ENCODE results near the gene RPL18. TPM values are rescaled to one million over a fixed set of nuclear protein-coding genes. Genes with fewer than 3 reads are reported as not detected.

RPL18 gene
- total RNA-seq, 1 donor from 2014 or later: 1,780 TPM

- Mint-ChIP-seq H3K36me3 (ENCODE audit: low read depth) (no peaks in the 10 kb centered on the region), H3K4me3 (no peak overlapping the region), H3K9me3 (no peaks in the 10 kb centered on the region), H3K27me3 (ENCODE audit: insufficient read depth) (peaks cover 5% of the 10 kb centered on the region), H3K4me1 (ENCODE audit: low read depth) (no peaks in the 10 kb centered on the region), H3K27ac (no peak overlapping the region)
- intact Hi-C loops (cut with micrococcal nuclease): no loop called here
- no peak for DNase-seq (ENCODE audit: low spot score)
Measured at GRCh38 chr19:48654299-48655059, 35.5 kb upstream of the RPL18 start.

GRCh38 chr19:48651683-48652048, 32.7 kb upstream of the RPL18 start:
- Mint-ChIP-seq H3K27me3 (ENCODE audit: insufficient read depth) (no peaks in the 10 kb centered on the region), H3K4me3 (no peak overlapping the region), H3K9me3 (no peaks in the 10 kb centered on the region), H3K27ac (no peak overlapping the region), H3K36me3 (ENCODE audit: low read depth) (no peaks in the 10 kb centered on the region), H3K4me1 (ENCODE audit: low read depth) (peaks cover 12% of the 10 kb centered on the region)
- no peak for DNase-seq (ENCODE audit: low spot score)
- intact Hi-C loops (cut with micrococcal nuclease): no loop called here

GRCh38 chr19:48650974-48651682, 32.1 kb upstream of the RPL18 start:
- Mint-ChIP-seq H3K27me3 (ENCODE audit: insufficient read depth) (no peaks in the 10 kb centered on the region), H3K36me3 (ENCODE audit: low read depth) (no peaks in the 10 kb centered on the region), H3K4me3 (no peak overlapping the region), H3K4me1 (ENCODE audit: low read depth) (peaks cover 15% of the 10 kb centered on the region), H3K9me3 (no peaks in the 10 kb centered on the region), H3K27ac (no peak overlapping the region)
- DNase-seq (ENCODE audit: low spot score): no peak
- intact Hi-C loops (cut with micrococcal nuclease): no loop called here

DNA sequence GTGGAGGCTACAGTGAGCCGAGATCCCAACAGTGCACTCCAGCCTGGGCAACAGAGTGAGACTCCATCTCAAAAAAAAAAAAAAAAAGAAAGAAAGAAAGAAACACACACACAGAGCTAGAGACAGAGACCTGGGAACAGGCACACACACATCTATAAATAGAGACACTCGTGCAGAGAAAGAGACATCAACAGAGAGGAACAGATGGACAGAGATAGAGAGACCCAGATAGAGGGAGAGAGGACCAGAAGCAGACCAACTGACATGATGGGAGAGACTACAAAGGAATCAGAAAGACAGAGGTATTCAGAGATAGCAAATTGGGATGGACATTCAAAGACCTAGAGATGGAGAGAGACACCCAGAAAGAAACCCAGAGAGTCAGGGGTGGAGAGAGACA, 29.2 kb upstream of the RPL18 start:
- H3K9me3 Mint-ChIP-seq: no peaks in the 10 kb centered on the region
- peaks cover 22% of the 10 kb centered on the region for H3K4me1 Mint-ChIP-seq (ENCODE audit: low read depth)
- H3K36me3 Mint-ChIP-seq (ENCODE audit: low read depth): no peaks in the 10 kb centered on the region
- peak overlapping the region; percentile 3 for H3K4me3 Mint-ChIP-seq
- no peaks in the 10 kb centered on the region for H3K27me3 Mint-ChIP-seq (ENCODE audit: insufficient read depth)
- H3K27ac Mint-ChIP-seq: peak overlapping the region; percentile 10
- intact Hi-C loops (cut with micrococcal nuclease): loop anchor here (5.0 kb wide), 1 partner anchor 319 kb away; the partner anchor contains the start of gene FTL
- DNase-seq (ENCODE audit: low spot score): no peak

GRCh38 chr19:48646722-48647216, 27.8 kb upstream of the RPL18 start:
- no peaks in the 10 kb centered on the region for H3K9me3 Mint-ChIP-seq
- H3K4me3 Mint-ChIP-seq: peak overlapping the region; percentile 24
- peaks cover 3% of the 10 kb centered on the region for H3K27me3 Mint-ChIP-seq (ENCODE audit: insufficient read depth)
- H3K27ac Mint-ChIP-seq: peak overlapping the region; percentile 35
- H3K4me1 Mint-ChIP-seq (ENCODE audit: low read depth): peaks cover 22% of the 10 kb centered on the region
- intact Hi-C loops (cut with micrococcal nuclease): loop anchor here (1.0 to 5.0 kb wide), 8 partner anchors 8 to 321 kb away; partner anchors contain the start of gene FTL
- no peak for DNase-seq (ENCODE audit: low spot score)
- no peaks in the 10 kb centered on the region for H3K36me3 Mint-ChIP-seq (ENCODE audit: low read depth)

GRCh38 chr19:48646001-48646721, 27.2 kb upstream of the RPL18 start, which contains the start of gene CA11:
Gene CA11, minus strand, starts transcription at chr19:48646187. Its CDS starts 555 bp downstream, at chr19:48645632.
- H3K4me3 Mint-ChIP-seq: peak within 1 kb of the TSS; percentile 87

GRCh38 chr19:48645620-48646000, 26.6 kb upstream of the RPL18 start:
- peaks cover 6% of the 10 kb centered on the region for H3K27me3 Mint-ChIP-seq (ENCODE audit: insufficient read depth)
- peaks cover 22% of the 10 kb centered on the region for H3K4me1 Mint-ChIP-seq (ENCODE audit: low read depth)
- H3K36me3 Mint-ChIP-seq (ENCODE audit: low read depth): no peaks in the 10 kb centered on the region
- no peaks in the 10 kb centered on the region for H3K9me3 Mint-ChIP-seq
- intact Hi-C loops (cut with micrococcal nuclease): loop anchor here (1.0 to 5.0 kb wide), 4 partner anchors 75 to 322 kb away; partner anchors contain the start of gene FTL
- DNase-seq (ENCODE audit: low spot score): no peak
- H3K4me3 Mint-ChIP-seq: peak overlapping the region; percentile 87
- peak overlapping the region; percentile 88 for H3K27ac Mint-ChIP-seq

More at GRCh38 chr19:48646001-48646721, 27.2 kb upstream of the RPL18 start, which contains the start of gene CA11:
- peaks cover 22% of the 10 kb centered on the region for H3K4me1 Mint-ChIP-seq (ENCODE audit: low read depth)
- peak; percentile 88 for DNase-seq (ENCODE audit: low spot score)
- H3K9me3 Mint-ChIP-seq: no peaks in the 10 kb centered on the region
- no peaks in the 10 kb centered on the region for H3K36me3 Mint-ChIP-seq (ENCODE audit: low read depth)
- intact Hi-C loops (cut with micrococcal nuclease): loop anchor here (1.0 to 5.0 kb wide), 8 partner anchors 8 to 321 kb away; partner anchors contain the start of gene FTL
- peak within 1 kb of the TSS; percentile 88 for H3K27ac Mint-ChIP-seq
- H3K27me3 Mint-ChIP-seq (ENCODE audit: insufficient read depth): peaks cover 6% of the 10 kb centered on the region

DNA sequence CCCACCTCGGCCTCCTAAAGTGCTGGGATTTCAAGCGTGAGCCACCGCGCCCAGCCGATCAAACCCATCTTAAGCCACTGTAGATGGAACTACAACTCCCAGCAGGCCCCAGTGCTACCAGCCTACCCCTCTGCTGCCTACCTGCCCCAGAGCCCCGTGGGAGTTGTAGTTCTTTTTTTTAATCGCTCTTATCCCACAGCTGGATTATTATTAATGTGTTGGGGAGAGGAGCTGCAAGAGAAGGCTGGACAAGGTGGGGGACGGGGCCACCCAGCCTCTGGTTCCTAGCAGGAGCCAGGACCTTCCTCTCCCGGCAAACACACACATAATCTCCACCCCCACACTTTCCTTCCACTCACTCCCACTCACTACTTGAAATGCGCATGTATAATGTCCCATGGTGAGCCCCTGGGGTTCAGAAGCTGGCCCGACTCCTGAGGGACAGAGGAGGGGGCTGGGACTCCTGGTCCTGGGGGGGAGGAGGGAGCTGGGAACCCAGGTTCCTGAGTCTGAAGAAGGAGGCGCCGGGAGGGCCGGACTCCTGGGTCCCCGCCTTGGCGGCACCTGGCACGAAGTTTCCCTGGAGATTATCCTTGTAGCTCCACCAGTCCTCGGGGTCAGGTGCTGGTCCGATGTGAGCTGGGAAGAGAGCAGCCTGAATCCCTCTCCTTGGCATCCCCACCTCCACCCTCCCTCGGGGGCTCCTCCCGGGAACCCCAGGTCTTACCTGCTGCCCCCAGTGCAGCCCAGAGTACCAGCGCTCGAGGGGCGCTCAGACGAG, 26.1 kb upstream of the RPL18 start:
- Mint-ChIP-seq H3K36me3 (ENCODE audit: low read depth) (no peaks in the 10 kb centered on the region), H3K27ac (peak overlapping the region; percentile 18), H3K27me3 (ENCODE audit: insufficient read depth) (peaks cover 6% of the 10 kb centered on the region), H3K9me3 (no peaks in the 10 kb centered on the region), H3K4me3 (peak overlapping the region; percentile 87), H3K4me1 (ENCODE audit: low read depth) (peaks cover 22% of the 10 kb centered on the region)
- DNase-seq (ENCODE audit: low spot score): peak; percentile 61
- intact Hi-C loops (cut with micrococcal nuclease): loop anchor here (1.0 to 5.0 kb wide), 4 partner anchors 76 to 322 kb away; partner anchors contain the start of gene FTL

- Mint-ChIP-seq H3K4me1 (ENCODE audit: low read depth) (peaks cover 22% of the 10 kb centered on the region), H3K27ac (no peak overlapping the region), H3K4me3 (peak overlapping the region; percentile 87), H3K27me3 (ENCODE audit: insufficient read depth) (peaks cover 6% of the 10 kb centered on the region), H3K36me3 (ENCODE audit: low read depth) (no peaks in the 10 kb centered on the region), H3K9me3 (no peaks in the 10 kb centered on the region)
- intact Hi-C loops (cut with micrococcal nuclease): loop anchor here (2.0 kb wide), 2 partner anchors 76 to 198 kb away; no protein-coding TSS in a partner anchor
- DNase-seq (ENCODE audit: low spot score): no peak
Measured at GRCh38 chr19:48644355-48644754, 25.4 kb upstream of the RPL18 start.

DNA sequence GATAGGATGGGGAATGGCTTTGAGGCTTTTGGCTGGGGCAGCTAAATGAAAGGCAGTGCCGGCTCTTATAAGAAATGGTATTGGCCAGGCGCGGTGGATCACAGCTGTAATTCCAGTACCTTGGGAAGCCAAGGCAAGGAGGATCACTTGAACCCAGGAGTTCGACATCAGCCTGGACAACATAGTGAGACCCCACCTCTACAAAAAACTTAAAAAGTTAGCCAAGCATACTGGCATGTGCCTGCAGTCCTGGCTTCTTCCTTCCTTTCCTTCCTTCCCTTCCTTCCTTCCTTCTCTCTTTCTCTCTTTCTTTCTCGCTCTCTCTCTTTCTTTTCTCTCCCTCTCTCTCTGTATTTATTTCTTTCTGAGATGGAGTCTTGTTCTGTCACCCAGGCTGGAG, 23.9 kb upstream of the RPL18 start:
- intact Hi-C loops (cut with micrococcal nuclease): no loop called here

GRCh38 chr19:48641850-48642249, 22.9 kb upstream of the RPL18 start:
- peaks cover 29% of the 10 kb centered on the region for H3K4me1 Mint-ChIP-seq (ENCODE audit: low read depth)
- DNase-seq (ENCODE audit: low spot score): no peak
- no peak overlapping the region for H3K27ac Mint-ChIP-seq
- intact Hi-C loops (cut with micrococcal nuclease): no loop called here
- no peaks in the 10 kb centered on the region for H3K9me3 Mint-ChIP-seq
- H3K36me3 Mint-ChIP-seq (ENCODE audit: low read depth): no peaks in the 10 kb centered on the region
- peaks cover 6% of the 10 kb centered on the region for H3K27me3 Mint-ChIP-seq (ENCODE audit: insufficient read depth)
- H3K4me3 Mint-ChIP-seq: no peak overlapping the region

More for the DNA sequence above, 23.9 kb upstream of the RPL18 start:
- peaks cover 29% of the 10 kb centered on the region for H3K4me1 Mint-ChIP-seq (ENCODE audit: low read depth)
- no peak overlapping the region for H3K4me3 Mint-ChIP-seq
- H3K27me3 Mint-ChIP-seq (ENCODE audit: insufficient read depth): peaks cover 6% of the 10 kb centered on the region
- no peaks in the 10 kb centered on the region for H3K36me3 Mint-ChIP-seq (ENCODE audit: low read depth)
- no peak for DNase-seq (ENCODE audit: low spot score)
- no peaks in the 10 kb centered on the region for H3K9me3 Mint-ChIP-seq
- H3K27ac Mint-ChIP-seq: no peak overlapping the region
